Measurements from ENCODE around the gene MTCL1. TPM values are rescaled to one million over a fixed set of nuclear protein-coding genes. Genes with fewer than 3 reads are reported as not detected.

The MTCL1 gene
- total and polyA plus RNA-seq, 5 experiments from 2014 or later = 0.13 to 0.41 TPM; not detected in 3

DNA sequence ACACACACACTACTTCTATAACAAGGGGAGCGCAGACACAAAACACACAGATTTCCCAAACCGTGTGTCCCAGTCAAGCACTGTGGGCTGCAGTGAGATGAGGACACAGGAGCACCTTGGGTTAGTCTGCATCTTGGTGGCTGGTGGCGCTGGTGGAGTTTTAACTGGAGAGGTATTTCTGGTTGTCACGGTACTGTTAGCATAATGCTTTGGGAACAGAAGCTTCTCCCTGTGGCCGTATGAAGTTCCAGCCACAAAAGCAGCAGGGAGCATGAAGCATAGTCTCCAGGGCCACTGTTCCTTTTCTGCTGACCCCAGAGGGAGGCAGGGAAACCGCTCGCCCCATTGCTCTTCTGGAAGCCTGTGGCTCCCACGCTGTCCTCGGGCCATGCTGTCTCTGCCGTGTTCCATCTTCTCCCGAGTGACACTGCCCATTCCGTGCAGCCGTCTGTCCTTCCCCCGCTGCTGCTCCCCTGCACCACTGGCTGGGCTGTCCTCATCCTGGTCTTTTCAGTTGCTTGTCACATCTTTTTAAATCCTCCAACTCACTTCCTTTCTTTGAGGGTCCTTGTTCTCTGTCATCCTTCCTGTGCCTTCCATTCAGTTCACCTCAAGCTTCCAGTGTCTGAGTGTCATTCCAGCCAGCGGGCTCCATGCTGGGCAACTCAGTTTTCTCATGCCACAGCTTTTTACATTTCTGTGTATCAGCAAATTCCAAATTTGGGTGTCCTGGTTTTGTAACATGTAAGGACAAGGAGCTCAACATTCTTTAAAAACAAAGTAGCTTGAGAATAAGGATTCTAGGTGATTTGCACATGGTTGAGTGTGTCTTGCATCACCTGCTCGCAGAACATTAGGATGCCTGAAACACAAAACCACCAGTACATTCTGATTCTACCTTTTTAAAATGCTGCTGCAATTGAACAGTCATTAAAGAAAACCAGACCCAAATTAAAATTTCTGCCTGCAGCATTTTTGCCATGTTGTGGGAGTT is 125.0 kb downstream of the MTCL1 start:
- no peak overlapping the region for H3K27ac Mint-ChIP-seq

DNA sequence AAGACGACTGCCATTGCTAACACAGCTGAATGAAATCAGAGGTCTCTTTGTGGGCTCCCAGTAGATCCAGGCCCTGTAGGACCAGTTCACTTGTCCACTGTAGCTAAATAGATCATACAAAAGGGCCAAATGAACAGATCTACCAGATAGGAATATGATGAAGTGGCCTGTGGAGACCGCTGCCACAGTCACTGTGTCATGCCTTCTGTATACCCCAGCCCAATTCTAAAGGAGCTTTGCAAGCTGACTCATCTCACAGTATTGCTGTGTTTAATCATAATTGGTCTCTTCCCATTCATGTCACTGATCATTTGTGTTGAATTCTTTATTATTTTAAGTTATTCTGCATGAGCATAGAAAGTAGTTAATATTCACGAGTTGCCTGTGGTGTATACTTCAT is 125.8 kb downstream of the MTCL1 start:
- H3K36me3 Mint-ChIP-seq = no peaks in the 10 kb centered on the region
- H3K27ac Mint-ChIP-seq = no peak overlapping the region
- no peak for ATAC-seq
- POLR2A ChIA-PET = no interaction called here
- peaks cover 0 to 4% (median 0%) of the 10 kb centered on the region in 9 donors for H3K9me3 Mint-ChIP-seq
- H3K27me3 Mint-ChIP-seq = peaks cover 0 to 8% (median 0%) of the 10 kb centered on the region in 5 donors
- H3K4me3 Mint-ChIP-seq = no peak overlapping the region
- peaks cover 0 to 2% (median 0%) of the 10 kb centered on the region in 4 donors for H3K4me1 Mint-ChIP-seq
- DNase-seq = no peak

More for the DNA sequence above, 125.0 kb downstream of the MTCL1 start:
- POLR2A ChIA-PET = no interaction called here
- DNase-seq (no peak), ATAC-seq (no peak)
- Mint-ChIP-seq H3K4me1 (peaks cover 0 to 2% (median 0%) of the 10 kb centered on the region in 4 donors), H3K36me3 (no peaks in the 10 kb centered on the region), H3K9me3 (peaks cover 0 to 4% (median 0%) of the 10 kb centered on the region in 9 donors), H3K27me3 (peaks cover 0 to 8% (median 0%) of the 10 kb centered on the region in 5 donors), H3K4me3 (no peak overlapping the region)

DNA sequence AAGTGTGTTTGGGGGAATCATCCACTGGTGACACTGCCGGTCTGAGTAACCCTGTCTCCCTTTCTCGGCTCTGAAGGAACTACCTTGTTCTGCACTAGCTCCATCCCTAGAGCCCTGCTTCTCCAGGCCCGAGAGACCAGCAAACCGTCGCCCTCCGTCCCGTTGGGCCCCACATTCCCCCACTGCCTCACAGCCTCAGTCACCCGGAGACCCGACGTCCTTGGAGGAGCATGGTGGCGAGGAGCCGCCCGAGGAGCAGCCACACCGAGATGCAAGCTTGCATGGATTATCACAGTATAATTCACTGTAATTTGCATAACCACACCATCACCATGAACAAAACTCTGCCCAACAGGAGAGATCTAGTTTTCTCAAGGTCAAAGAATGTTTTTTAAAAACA is 126.2 kb downstream of the MTCL1 start:
- Mint-ChIP-seq H3K27ac (no peak overlapping the region), H3K27me3 (peaks cover 0 to 8% (median 2%) of the 10 kb centered on the region in 5 donors), H3K4me1 (peaks cover 0 to 2% (median 0%) of the 10 kb centered on the region in 4 donors), H3K36me3 (no peaks in the 10 kb centered on the region), H3K4me3 (no peak overlapping the region), H3K9me3 (peaks cover 0 to 4% (median 0%) of the 10 kb centered on the region in 9 donors)
- DNase-seq (no peak), ATAC-seq (no peak)
- POLR2A ChIA-PET = no interaction called here

DNA sequence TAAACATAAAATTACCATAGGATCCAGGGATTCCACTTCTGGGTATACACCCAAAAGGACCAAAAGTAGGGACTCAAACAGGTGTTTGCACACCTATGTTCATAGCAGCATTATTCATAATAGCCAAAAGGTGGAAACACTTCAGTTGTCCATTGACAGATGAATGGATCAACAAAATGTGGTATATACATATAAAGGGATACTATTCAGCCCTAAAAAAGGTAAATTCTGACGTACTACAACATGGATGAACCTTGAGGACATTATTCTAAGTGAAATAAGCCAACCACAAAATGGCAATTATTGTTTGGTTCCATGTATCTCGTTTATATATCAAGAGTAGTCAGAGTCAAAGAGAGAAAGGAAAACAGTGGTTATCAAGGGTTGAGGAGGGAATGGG is 128.1 kb downstream of the MTCL1 start:
- ATAC-seq (no peak), DNase-seq (no peak)
- Mint-ChIP-seq H3K4me3 (no peak overlapping the region), H3K36me3 (peaks cover 0 to 7% (median 0%) of the 10 kb centered on the region in 3 donors), H3K27me3 (peaks cover 0 to 8% (median 2%) of the 10 kb centered on the region in 5 donors), H3K9me3 (peaks cover 0 to 14% (median 7%) of the 10 kb centered on the region in 9 donors), H3K27ac (no peak overlapping the region), H3K4me1 (peaks cover 0 to 2% (median 0%) of the 10 kb centered on the region in 4 donors)
- POLR2A ChIA-PET = no interaction called here

DNA sequence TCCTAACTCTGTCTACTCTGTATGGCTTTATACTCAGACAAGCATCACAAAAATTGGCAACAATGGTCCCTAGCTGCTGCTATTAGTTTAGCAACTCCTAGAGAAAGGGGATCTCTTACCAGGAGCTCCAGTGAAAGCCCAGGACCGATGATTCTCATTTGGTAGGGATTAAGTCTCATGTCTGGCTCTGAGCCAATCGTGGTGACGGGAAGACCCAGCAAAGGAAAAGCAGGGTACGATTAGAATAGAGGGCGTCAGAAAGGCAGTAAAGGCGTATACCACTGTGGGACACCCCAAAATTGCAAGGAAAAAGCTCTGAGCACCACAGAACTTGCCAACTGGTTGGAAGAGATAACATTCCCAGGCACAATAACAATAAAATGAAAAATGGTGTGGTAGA is 129.5 kb downstream of the MTCL1 start:
- peak overlapping the region in 1 of 10 donors; percentile 54 for H3K27ac Mint-ChIP-seq
- peaks cover 0 to 7% (median 0%) of the 10 kb centered on the region in 3 donors for H3K36me3 Mint-ChIP-seq
- H3K4me3 Mint-ChIP-seq = no peak overlapping the region
- POLR2A ChIA-PET = no interaction called here
- no peak for ATAC-seq
- no peak for DNase-seq
- peaks cover 0 to 2% (median 0%) of the 10 kb centered on the region in 4 donors for H3K4me1 Mint-ChIP-seq
- H3K27me3 Mint-ChIP-seq = peaks cover 0 to 7% (median 3%) of the 10 kb centered on the region in 5 donors
- peaks cover 0 to 14% (median 7%) of the 10 kb centered on the region in 9 donors for H3K9me3 Mint-ChIP-seq

DNA sequence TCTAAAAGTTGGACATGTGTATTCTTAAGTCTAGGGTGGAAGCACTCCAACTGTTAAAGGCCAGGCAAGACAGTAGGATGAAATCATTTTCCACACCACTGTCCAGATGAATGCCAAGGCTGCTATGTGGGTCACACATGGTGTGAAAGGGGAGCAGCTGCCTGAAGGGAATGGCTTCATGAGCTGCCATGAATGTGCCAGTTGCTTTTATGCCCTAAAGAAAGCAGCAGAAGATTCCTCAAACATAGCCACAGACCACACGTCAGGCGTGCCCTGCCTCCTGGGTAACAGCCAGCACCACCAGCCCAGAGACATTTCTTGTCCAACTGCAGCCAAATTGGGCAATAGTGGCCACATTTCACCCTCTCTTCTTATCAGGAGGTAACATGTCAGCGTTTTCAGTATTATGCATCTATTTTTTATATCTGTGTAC is 130.2 kb downstream of the MTCL1 start:
- H3K4me1 Mint-ChIP-seq = peaks cover 0 to 2% (median 0%) of the 10 kb centered on the region in 4 donors
- no peak for DNase-seq
- ATAC-seq = no peak
- POLR2A ChIA-PET = no interaction called here
- peaks cover 0 to 7% (median 0%) of the 10 kb centered on the region in 3 donors for H3K36me3 Mint-ChIP-seq
- peaks cover 0 to 14% (median 7%) of the 10 kb centered on the region in 9 donors for H3K9me3 Mint-ChIP-seq
- no peak overlapping the region for H3K4me3 Mint-ChIP-seq
- H3K27ac Mint-ChIP-seq = peak overlapping the region in 1 of 10 donors; percentile 27
- H3K27me3 Mint-ChIP-seq = peaks cover 0 to 7% (median under 1%) of the 10 kb centered on the region in 5 donors

DNA sequence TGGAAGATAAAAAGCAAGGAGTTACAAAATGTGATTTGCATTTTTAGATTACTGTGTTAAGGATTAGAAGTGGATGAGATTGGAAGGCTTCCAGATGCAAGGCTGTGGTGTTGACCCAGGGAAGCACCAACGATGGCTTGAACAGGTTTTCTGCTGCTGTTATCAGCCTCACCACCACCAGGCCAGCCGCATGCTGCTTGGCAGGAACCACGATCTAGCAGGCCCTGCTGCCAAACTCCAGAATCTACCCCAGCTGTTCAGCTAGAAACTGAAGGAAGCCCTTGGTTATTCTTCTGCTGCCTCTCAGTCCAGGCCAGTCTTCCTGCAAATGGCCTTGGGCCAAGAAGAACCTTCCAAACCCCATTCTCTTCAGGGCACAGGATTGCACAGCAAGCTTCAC is 133.9 kb downstream of the MTCL1 start:
- Mint-ChIP-seq H3K4me3 (no peak overlapping the region), H3K27me3 (peaks cover 0 to 11% (median 0%) of the 10 kb centered on the region in 5 donors), H3K4me1 (peaks cover 0 to 2% (median 0%) of the 10 kb centered on the region in 4 donors), H3K36me3 (peaks cover 0 to 7% (median 0%) of the 10 kb centered on the region in 3 donors), H3K9me3 (peaks cover 0 to 14% (median 7%) of the 10 kb centered on the region in 9 donors), H3K27ac (no peak overlapping the region)
- POLR2A ChIA-PET = no interaction called here
- ATAC-seq = no peak
- no peak for DNase-seq

DNA sequence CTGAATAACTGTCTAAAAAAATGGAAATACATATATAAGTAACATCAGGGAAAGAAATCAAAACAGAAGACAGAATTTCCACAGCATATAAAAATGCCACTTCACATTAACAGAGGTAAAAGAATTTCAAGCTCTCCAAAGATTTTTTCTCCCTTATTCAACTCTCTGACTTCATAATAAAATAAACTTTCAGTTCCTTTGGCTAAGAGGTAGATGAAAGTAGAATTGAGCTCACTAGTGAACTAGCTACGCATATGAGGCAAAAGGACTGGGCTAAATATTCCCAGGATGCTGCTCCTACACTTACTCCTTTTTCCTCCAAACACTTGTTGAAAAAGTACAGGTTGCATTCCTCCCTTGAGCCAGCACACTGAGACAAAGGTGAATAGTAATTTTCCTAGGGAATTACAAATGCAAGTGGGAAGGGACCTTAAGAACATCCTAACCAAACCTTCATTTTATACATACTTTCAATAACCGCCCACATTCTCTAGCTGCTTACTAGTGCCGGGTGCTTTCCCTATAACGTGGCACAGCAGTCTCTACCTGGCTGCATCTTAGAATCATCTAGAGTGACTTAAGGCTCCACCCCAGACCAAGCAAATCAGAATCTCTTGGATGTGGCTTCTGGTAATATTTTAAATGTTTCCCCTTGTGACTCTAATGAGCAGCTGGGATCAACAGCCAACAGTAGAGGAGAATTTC is 136.6 kb downstream of the MTCL1 start:
- Mint-ChIP-seq H3K9me3 (peaks cover 0 to 9% (median 4%) of the 10 kb centered on the region in 9 donors), H3K36me3 (peaks cover 0 to 7% (median 0%) of the 10 kb centered on the region in 3 donors), H3K27me3 (peaks cover 0 to 9% (median 4%) of the 10 kb centered on the region in 5 donors), H3K27ac (no peak overlapping the region), H3K4me3 (no peak overlapping the region), H3K4me1 (no peaks in the 10 kb centered on the region)
- POLR2A ChIA-PET = no interaction called here
- ATAC-seq (no peak), DNase-seq (no peak)

DNA sequence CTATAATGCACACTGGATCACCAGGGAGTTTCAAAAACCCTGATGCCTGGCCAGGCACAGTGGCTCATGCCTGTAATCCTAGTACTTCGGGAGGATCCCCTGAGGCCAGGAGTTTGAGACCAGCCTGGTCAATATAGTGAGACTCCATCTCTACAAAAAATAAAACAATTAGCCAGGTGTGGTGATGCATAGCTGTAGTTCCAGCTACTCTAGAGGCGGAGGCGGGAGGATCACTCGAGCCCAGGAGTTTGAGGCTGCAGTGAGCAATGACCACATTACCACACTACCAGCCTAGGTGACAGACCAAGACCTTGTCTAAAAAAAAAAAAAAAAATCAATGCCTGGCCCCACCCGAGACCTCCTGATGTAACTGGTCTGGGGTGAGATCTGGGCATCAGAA is 137.2 kb downstream of the MTCL1 start:
- DNase-seq (no peak), ATAC-seq (no peak)
- POLR2A ChIA-PET = no interaction called here
- Mint-ChIP-seq H3K27me3 (peaks cover 0 to 9% (median 9%) of the 10 kb centered on the region in 5 donors), H3K27ac (no peak overlapping the region), H3K4me3 (no peak overlapping the region), H3K4me1 (no peaks in the 10 kb centered on the region), H3K9me3 (peaks cover 0 to 3% (median 0%) of the 10 kb centered on the region in 9 donors), H3K36me3 (peaks cover 0 to 2% (median 0%) of the 10 kb centered on the region in 3 donors)

DNA sequence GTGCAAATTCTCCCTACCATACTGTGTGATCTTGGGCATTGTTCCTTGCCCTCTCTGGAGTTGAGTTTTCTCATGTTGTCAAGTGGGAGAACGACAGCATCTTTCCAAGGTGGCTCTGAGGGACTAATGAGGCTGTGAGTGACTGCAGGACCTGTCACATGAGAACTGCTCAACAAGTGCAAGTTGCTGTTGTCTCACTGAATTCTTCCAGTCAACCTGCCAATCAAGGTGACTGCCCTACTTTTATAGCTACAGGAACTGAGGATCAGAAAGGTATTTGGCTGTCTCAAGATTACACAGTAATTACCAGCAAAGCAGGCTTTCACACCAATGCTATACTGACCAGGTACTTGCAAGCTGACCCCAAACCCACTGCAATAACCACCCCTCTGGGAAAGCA is 137.6 kb downstream of the MTCL1 start:
- Mint-ChIP-seq H3K4me1 (no peaks in the 10 kb centered on the region), H3K36me3 (no peaks in the 10 kb centered on the region), H3K9me3 (peaks cover 0 to 3% (median 0%) of the 10 kb centered on the region in 9 donors), H3K27me3 (peaks cover 0 to 9% (median 9%) of the 10 kb centered on the region in 5 donors), H3K4me3 (no peak overlapping the region), H3K27ac (no peak overlapping the region)
- DNase-seq = no peak
- no peak for ATAC-seq
- POLR2A ChIA-PET = no interaction called here

DNA sequence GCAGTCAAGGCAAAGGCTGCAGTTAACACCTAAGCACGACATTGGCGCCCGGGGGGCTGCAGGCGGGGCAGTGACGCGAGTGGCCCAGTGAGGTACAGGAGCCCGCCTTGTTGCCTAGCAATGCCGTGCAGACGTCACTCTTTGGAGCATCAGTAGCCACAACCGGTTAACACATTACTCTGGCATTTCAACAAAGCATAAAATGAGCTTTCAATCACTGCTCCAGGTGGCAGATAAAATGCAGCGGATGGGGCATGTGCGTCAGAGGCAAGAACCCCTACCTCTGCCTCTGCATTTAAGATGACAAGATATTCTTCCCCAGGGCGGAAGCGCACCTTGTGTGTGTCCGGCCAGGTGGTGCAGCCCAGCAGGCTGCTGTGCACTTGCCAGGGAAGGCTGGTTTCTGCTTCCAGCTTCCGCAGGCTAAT is 139.4 kb downstream of the MTCL1 start:
- H3K9me3 Mint-ChIP-seq = peaks cover 0 to 3% (median 0%) of the 10 kb centered on the region in 9 donors
- peaks cover 0 to 11% (median 7%) of the 10 kb centered on the region in 5 donors for H3K27me3 Mint-ChIP-seq
- no peaks in the 10 kb centered on the region for H3K36me3 Mint-ChIP-seq
- ATAC-seq (peak in 1 of 2 donors; percentile 29), DNase-seq (peak in 1 of 10 donors; percentile 3)
- POLR2A ChIA-PET = no interaction called here
- H3K4me3 Mint-ChIP-seq = no peak overlapping the region
- peaks cover 0 to 1% (median 0%) of the 10 kb centered on the region in 4 donors for H3K4me1 Mint-ChIP-seq
- no peak overlapping the region for H3K27ac Mint-ChIP-seq

DNA sequence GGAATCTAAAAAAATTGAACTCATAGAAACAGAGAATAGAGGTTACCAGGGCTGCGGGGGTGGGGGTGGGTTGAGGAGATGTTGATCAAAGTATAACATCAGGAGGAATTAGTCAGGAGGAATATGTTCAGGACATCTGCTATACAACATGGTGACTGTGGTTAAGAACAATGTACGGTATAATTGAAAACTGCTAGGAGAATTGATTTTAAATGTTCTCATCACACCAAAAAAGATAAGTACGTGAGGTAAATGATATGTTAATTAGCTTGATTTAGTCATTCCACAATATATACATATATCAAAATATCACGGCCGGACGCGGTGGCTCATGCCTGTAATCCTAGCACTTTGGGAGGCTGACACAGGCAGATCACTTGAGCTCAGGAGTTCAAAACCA is 140.2 kb downstream of the MTCL1 start:
- Mint-ChIP-seq H3K9me3 (peaks cover 0 to 9% (median 0%) of the 10 kb centered on the region in 9 donors), H3K4me3 (no peak overlapping the region)

More for the DNA sequence above, 140.2 kb downstream of the MTCL1 start:
- no peak overlapping the region for H3K27ac Mint-ChIP-seq
- H3K4me1 Mint-ChIP-seq = peaks cover 0 to 1% (median 0%) of the 10 kb centered on the region in 4 donors
- POLR2A ChIA-PET = no interaction called here
- no peaks in the 10 kb centered on the region for H3K36me3 Mint-ChIP-seq
- ATAC-seq = no peak
- no peak for DNase-seq
- peaks cover 3 to 11% (median 8%) of the 10 kb centered on the region in 5 donors for H3K27me3 Mint-ChIP-seq
